ENCODE measurements around the gene KRT24. TPM values are rescaled to one million over a fixed set of nuclear protein-coding genes. Genes with fewer than 3 reads are reported as not detected.

The KRT24 gene
- total RNA-seq, 2 donors from 2014 or later, result not detected

DNA sequence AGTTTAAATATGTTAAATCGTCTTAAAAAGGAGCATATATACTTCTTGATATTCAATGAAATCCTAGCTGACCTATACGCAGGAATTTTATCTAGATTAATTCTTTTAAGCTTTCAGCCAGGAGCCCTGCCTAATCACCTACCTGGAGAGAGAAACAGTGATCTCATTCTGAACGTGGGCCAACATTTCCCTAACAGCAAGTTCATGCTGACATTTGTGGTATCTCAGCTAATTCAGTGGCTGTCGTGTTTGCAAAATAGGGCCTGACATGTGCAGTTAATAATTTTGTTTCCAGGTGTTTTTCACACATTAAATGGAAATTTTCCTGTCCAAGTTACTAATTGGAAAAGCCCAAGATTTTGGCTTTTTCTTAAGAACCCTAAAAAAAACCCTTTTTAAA lies 17.4 kb downstream of the KRT24 start:
- Histone ChIP-seq H3K4me3 (no peak overlapping the region), H3K9me3 (no peaks in the 10 kb centered on the region), H3K27me3 (replicated peaks; ENCODE audit: insufficient read depth) (no peaks in the 10 kb centered on the region), H3K27ac (no peak overlapping the region), H3K4me1 (replicated peaks) (no peaks in the 10 kb centered on the region), H3K36me3 (no peaks in the 10 kb centered on the region)
- 42% methylated on average over 4 of the region's 4 CpGs for WGBS
- no peak for DNase-seq (ENCODE audit: low spot score)
- intact Hi-C loops (cut with DNase I), result no loop called here
- TF ChIP-seq POLR2AphosphoS5 (IDR thresholded peaks at IDR 0.05) (no peak), POLR2A (IDR thresholded peaks at IDR 0.05) (no peak)
- TF ChIP-seq, protein P1, sequence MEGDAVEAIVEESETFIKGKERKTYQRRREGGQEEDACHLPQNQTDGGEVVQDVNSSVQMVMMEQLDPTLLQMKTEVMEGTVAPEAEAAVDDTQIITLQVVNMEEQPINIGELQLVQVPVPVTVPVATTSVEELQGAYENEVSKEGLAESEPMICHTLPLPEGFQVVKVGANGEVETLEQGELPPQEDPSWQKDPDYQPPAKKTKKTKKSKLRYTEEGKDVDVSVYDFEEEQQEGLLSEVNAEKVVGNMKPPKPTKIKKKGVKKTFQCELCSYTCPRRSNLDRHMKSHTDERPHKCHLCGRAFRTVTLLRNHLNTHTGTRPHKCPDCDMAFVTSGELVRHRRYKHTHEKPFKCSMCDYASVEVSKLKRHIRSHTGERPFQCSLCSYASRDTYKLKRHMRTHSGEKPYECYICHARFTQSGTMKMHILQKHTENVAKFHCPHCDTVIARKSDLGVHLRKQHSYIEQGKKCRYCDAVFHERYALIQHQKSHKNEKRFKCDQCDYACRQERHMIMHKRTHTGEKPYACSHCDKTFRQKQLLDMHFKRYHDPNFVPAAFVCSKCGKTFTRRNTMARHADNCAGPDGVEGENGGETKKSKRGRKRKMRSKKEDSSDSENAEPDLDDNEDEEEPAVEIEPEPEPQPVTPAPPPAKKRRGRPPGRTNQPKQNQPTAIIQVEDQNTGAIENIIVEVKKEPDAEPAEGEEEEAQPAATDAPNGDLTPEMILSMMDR (IDR thresholded peaks at IDR 0.05), result no peak

DNA sequence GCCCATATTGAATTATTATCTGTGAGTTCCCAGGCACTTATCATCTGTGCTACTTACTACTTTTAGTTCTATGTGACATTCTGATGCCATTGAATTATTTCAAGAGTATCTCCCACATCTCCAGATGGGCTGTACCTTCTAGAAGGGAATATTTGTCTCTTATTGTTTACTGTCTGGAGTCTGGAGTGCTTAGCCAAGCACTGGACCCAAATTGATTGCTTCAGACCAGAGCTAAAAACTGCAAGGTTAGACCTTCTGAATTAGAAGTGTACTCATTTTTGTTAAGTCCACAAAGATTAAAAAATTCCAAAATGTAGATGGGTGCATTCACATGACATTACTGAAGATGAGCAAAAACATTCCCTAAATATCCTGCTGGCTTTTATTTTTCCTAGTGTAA lies 22.6 kb downstream of the KRT24 start:
- Histone ChIP-seq H3K4me1 (replicated peaks) (no peaks in the 10 kb centered on the region), H3K27ac (no peak overlapping the region), H3K9me3 (no peaks in the 10 kb centered on the region), H3K36me3 (no peaks in the 10 kb centered on the region), H3K4me3 (no peak overlapping the region), H3K27me3 (replicated peaks; ENCODE audit: insufficient read depth) (no peaks in the 10 kb centered on the region)
- intact Hi-C loops (cut with DNase I), result no loop called here
- TF ChIP-seq POLR2A (IDR thresholded peaks at IDR 0.05), result no peak
- TF ChIP-seq POLR2AphosphoS5 (IDR thresholded peaks at IDR 0.05), result no peak
- TF ChIP-seq, protein P1 (IDR thresholded peaks at IDR 0.05), result no peak
- DNase-seq (ENCODE audit: low spot score), result no peak

DNA sequence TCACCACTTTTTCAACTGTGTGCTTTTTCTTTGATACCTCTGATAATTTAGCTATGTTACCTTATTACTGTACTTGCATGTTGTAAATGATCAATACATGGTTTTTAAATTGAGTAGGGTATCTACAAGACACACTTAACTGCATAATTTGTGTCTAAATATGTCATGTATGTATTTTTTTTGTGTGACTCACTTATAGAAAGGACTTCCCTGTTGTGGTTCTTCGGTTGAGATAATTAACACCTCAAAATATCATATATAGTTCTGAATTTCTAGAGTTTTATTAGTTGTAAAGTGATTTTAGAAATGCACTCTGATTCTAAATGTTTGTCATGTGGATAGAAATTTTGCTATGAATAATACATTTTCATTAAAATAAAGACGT lies 24.0 kb downstream of the KRT24 start:
- no peak for DNase-seq (ENCODE audit: low spot score)
- Histone ChIP-seq H3K36me3 (no peaks in the 10 kb centered on the region), H3K27ac (no peak overlapping the region), H3K4me1 (replicated peaks) (no peaks in the 10 kb centered on the region), H3K9me3 (no peaks in the 10 kb centered on the region), H3K27me3 (replicated peaks; ENCODE audit: insufficient read depth) (no peaks in the 10 kb centered on the region), H3K4me3 (no peak overlapping the region)
- TF ChIP-seq POLR2AphosphoS5 (IDR thresholded peaks at IDR 0.05) (no peak), POLR2A (IDR thresholded peaks at IDR 0.05) (no peak)
- TF ChIP-seq, protein P1 (IDR thresholded peaks at IDR 0.05), result no peak
- WGBS, result 93% methylated on average over 2 of the region's 2 CpGs
- intact Hi-C loops (cut with DNase I), result no loop called here

DNA sequence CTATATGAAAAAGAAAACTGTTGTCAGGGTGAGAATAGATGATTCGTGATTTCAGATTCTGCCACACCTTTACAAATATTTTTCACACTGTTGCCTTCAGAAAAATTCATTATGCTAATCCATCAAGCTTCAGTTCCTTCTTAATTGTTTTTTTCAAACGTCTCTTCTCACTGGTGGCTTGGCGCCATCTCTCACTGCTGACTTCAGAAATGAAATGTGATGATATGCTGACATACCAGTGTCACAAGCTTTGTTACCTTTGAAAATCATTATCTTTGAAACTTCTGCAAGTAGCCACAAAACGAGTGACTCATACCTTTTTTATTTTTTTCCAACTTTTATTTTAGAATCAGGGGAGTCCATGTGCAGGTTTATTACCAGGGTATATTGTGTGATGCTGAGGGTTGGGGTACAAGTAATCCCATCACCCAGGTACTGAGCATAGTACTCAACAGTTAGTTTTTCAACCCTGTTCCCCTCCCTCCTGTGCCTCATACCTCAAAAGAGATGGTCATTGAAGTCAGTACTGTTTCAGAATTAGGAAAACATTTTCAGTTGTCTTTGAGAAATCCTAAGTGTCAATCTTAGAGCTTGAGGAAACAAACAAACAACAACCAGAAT lies 24.5 kb downstream of the KRT24 start:
- H3K36me3 ChIP-seq, result no peaks in the 10 kb centered on the region
- WGBS, result 47% methylated on average over 4 of the region's 4 CpGs
- no peak overlapping the region for H3K27ac ChIP-seq
- TF ChIP-seq, protein P1 (IDR thresholded peaks at IDR 0.05), result no peak
- H3K4me1 ChIP-seq (replicated peaks), result no peaks in the 10 kb centered on the region
- no peaks in the 10 kb centered on the region for H3K9me3 ChIP-seq
- no peak for DNase-seq (ENCODE audit: low spot score)
- no peak overlapping the region for H3K4me3 ChIP-seq
- no peaks in the 10 kb centered on the region for H3K27me3 ChIP-seq (replicated peaks; ENCODE audit: insufficient read depth)
- intact Hi-C loops (cut with DNase I), result no loop called here

DNA sequence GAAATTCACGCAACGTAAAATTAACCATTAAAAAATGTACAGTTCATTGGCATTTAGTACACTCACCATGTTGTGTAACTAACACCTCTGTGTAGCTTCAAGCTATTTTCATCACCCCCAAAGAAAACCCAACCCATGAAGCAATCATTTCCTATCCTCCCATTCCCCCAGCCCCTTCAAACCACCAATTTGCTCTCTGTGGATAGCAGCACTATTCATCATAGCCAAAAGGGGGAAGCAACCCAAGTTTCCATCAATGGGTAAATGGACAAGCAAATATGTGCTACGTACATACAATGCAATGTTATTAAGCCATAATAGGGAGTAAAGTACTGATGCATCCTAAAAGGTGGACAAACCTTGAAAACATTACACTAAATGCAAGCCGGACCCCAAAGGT lies 27.6 kb downstream of the KRT24 start:
- Histone ChIP-seq H3K4me1 (replicated peaks) (no peaks in the 10 kb centered on the region), H3K9me3 (no peaks in the 10 kb centered on the region), H3K4me3 (no peak overlapping the region), H3K27me3 (replicated peaks; ENCODE audit: insufficient read depth) (no peaks in the 10 kb centered on the region), H3K36me3 (no peaks in the 10 kb centered on the region), H3K27ac (no peak overlapping the region)
- 93% methylated on average over 4 of the region's 4 CpGs for WGBS
- no peak for TF ChIP-seq POLR2A (IDR thresholded peaks at IDR 0.05)
- TF ChIP-seq POLR2AphosphoS5 (IDR thresholded peaks at IDR 0.05), result no peak
- TF ChIP-seq, protein P1 (IDR thresholded peaks at IDR 0.05), result no peak
- intact Hi-C loops (cut with DNase I), result no loop called here
- no peak for DNase-seq (ENCODE audit: low spot score)

Measured in prostate gland (tissue), 2 donors.